ENCODE measurements around the gene SLC16A8.
"Not testable (repeated sequence)": the region's sequence is repeated elsewhere in the genome, so short reads cannot be mapped to it uniquely, and the experiment has no call there.

The SLC16A8 gene

DNA sequence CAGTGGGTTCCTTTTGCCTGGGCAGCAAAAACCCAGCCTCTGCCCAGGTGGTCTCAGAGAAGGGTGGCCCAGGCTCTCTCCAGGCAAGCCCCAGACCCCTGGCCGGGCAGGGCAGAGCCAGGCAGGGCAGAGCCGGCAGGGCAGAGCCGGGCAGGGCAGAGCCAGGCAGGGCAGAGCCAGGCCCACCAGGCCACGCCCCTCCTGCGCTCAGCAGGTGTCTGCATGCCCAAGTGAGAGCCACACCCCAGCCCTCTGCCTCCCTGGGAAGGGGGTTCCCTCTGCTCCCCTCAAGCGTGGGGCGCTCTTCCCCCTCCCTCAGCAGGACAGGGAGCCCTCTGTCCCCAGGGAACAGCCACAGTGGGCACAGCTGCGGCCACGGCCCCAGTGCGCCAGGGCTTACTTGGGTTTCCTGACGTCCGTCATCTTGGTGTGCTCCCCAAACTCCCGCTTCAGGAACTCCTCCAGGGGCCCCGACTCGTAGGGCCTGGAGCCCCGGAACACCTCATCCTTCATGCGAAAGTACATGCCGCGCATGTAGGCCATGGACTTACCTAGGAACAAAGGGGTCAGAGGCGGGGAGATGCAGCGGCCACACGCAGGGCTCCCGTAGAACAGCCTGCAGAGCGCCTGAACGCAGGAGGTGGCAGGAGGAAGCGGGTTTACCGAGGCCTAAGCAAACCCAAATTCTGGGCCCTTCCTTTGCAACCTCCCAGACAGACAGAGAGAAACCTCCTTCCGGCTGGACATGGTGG lies 36.6 kb upstream of the SLC16A8 start:
- no peak overlapping the region for H3K4me3 ChIP-seq (ENCODE audit: low read length)
- no peak for TF ChIP-seq CTCF (IDR thresholded peaks at IDR 0.05; ENCODE audit: insufficient read depth, low read depth, low read length, missing control alignments)
- peak; percentile 48 for DNase-seq (ENCODE audit: low read depth)

DNA sequence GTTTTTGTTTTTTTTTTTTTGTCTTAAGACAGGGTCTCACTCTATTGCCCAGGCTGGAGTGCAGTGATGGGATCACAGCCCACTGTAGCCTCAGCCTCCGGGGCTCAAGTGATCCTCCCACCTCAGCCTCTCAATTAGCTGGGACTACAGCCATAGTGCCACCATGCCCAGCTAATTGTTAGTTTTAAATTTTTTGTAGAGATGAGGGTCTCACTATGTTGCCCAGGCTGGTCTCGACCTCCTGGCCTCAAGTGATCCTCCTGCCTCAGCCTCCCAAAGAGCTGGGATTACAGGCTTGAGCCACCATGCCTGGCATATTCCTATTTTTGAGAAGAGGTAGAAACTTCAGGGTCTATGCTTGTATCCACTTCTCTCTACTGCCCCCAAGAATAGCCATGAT lies 34.8 kb upstream of the SLC16A8 start:
- not testable (repeated sequence) for H3K4me3 ChIP-seq (ENCODE audit: low read length); DNase-seq (ENCODE audit: low read depth)

- H3K4me3 ChIP-seq (ENCODE audit: low read length): no peak overlapping the region
- no peak for DNase-seq (ENCODE audit: low read depth)
- no peak for TF ChIP-seq CTCF (IDR thresholded peaks at IDR 0.05; ENCODE audit: insufficient read depth, low read depth, low read length, missing control alignments)
These were observed 34.2 kb upstream of the SLC16A8 start for GRCh38 chr22:38118182-38118581.

DNA sequence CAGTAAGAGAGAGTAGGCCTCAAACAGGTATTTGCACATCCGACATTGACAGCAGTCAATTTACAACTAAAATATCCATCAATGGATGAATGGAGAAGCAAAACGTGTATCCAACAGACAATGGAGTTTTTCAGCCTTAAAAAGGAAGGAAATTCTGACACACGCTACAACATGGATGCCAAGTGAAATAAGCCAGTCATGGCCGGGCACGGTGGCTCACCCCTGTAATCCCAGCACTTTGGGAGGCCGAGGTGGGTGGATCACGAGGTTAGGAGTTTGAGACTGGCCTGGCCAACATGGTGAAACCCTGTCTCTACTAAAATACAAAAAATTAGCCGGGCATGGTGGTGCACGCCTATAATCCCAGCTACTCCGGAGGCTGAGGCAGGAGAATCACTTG lies 33.6 kb upstream of the SLC16A8 start:
- DNase-seq (ENCODE audit: low read depth); H3K4me3 ChIP-seq (ENCODE audit: low read length): not testable (repeated sequence)

- DNase-seq (ENCODE audit: low read depth): no peak
- H3K4me3 ChIP-seq (ENCODE audit: low read length): no peak overlapping the region
- no peak for TF ChIP-seq CTCF (IDR thresholded peaks at IDR 0.05; ENCODE audit: insufficient read depth, low read depth, low read length, missing control alignments)
These were observed 31.6 kb upstream of the SLC16A8 start for GRCh38 chr22:38115423-38116205.

GRCh38 chr22:38114484-38115398 lies 30.8 kb upstream of the SLC16A8 start:
- peak; percentile 86 for DNase-seq (ENCODE audit: low read depth)
- no peak overlapping the region for H3K4me3 ChIP-seq (ENCODE audit: low read length)
- TF ChIP-seq CTCF (IDR thresholded peaks at IDR 0.05; ENCODE audit: insufficient read depth, low read depth, low read length, missing control alignments): peak; percentile 91

DNA sequence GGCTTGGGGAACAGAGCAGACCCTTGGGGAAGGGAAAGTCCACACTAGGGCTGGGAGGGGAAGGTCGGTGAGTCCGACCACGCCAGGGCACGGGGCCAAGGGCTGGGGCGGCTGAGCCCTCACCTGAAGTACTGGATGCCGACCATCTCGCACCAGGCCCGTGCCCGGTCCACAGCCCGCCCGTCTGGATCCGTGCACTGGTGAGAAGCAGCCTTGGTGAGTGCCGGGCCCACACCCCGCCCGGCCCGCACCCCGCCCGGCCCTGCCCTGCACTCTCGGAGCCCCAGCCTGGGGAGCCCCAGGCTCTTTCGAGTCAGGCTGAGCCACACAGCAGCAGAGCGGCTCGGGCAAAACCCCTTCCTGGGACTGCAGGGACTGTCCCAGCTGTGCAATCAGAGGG lies 28.4 kb upstream of the SLC16A8 start:
- TF ChIP-seq CTCF (IDR thresholded peaks at IDR 0.05; ENCODE audit: insufficient read depth, low read depth, low read length, missing control alignments): no peak
- no peak overlapping the region for H3K4me3 ChIP-seq (ENCODE audit: low read length)
- DNase-seq (ENCODE audit: low read depth): peak; percentile 45

Data from epithelial cell of esophagus (primary cell).